22Rv1 (cell line): ENCODE results near the gene CCL2.

ENCODE experiments used
- H3K27ac ChIP-seq: fragments of 450-650 bp; 2 replicates; pipeline ENCODE4 v1.5.1; 2017
- ZFX ChIP-seq: fragments of 450-650 bp; IDR thresholded peaks from 2 replicates; pipeline ENCODE4 v1.6.1; 2017; ENCODE audit warnings: antibody characterized with exemption, borderline replicate concordance
- TF ChIP-seq, protein P1 (sequence below): fragments of 450-650 bp; IDR thresholded peaks from 2 replicates; pipeline ENCODE4 v1.5.1; 2017; ENCODE audit warnings: mild to moderate bottlenecking

CCL2 gene

GRCh38 chr17:34254146-34254545 is 939 bp upstream of the CCL2 start:
- no peak for TF ChIP-seq ZFX
- TF ChIP-seq, protein P1, sequence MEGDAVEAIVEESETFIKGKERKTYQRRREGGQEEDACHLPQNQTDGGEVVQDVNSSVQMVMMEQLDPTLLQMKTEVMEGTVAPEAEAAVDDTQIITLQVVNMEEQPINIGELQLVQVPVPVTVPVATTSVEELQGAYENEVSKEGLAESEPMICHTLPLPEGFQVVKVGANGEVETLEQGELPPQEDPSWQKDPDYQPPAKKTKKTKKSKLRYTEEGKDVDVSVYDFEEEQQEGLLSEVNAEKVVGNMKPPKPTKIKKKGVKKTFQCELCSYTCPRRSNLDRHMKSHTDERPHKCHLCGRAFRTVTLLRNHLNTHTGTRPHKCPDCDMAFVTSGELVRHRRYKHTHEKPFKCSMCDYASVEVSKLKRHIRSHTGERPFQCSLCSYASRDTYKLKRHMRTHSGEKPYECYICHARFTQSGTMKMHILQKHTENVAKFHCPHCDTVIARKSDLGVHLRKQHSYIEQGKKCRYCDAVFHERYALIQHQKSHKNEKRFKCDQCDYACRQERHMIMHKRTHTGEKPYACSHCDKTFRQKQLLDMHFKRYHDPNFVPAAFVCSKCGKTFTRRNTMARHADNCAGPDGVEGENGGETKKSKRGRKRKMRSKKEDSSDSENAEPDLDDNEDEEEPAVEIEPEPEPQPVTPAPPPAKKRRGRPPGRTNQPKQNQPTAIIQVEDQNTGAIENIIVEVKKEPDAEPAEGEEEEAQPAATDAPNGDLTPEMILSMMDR: no peak
- no peak overlapping the region for H3K27ac ChIP-seq

GRCh38 chr17:34255381-34255732 is 272 bp downstream of the CCL2 start:
- no peak overlapping the region for H3K27ac ChIP-seq
- TF ChIP-seq, protein P1: no peak
- TF ChIP-seq ZFX: no peak

- no peak for TF ChIP-seq ZFX
- TF ChIP-seq, protein P1: no peak
- H3K27ac ChIP-seq: no peak overlapping the region
Observed at GRCh38 chr17:34255841-34256240, 756 bp downstream of the CCL2 start.

- TF ChIP-seq ZFX: no peak
- TF ChIP-seq, protein P1: no peak
- no peak overlapping the region for H3K27ac ChIP-seq
Observed at GRCh38 chr17:34257299-34257985, 2.4 kb downstream of the CCL2 start.

DNA sequence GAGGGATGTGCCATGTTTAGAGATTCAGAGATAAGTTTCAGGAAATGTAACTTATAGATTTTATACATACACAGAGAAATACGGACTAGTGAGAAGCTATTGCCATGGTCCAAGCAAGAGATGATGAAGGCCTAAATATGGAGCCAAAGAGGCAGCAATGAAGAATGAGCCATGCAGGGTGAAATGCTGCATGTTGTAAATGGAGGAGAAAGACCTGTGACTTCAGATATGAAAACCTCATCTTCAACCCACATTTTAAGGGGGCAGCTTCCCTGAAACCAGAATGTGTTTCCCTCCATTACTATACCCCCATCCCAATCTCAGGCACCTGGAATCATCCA is 2.9 kb downstream of the CCL2 start:
- TF ChIP-seq, protein P1: no peak
- TF ChIP-seq ZFX: no peak
- H3K27ac ChIP-seq: no peak overlapping the region

DNA sequence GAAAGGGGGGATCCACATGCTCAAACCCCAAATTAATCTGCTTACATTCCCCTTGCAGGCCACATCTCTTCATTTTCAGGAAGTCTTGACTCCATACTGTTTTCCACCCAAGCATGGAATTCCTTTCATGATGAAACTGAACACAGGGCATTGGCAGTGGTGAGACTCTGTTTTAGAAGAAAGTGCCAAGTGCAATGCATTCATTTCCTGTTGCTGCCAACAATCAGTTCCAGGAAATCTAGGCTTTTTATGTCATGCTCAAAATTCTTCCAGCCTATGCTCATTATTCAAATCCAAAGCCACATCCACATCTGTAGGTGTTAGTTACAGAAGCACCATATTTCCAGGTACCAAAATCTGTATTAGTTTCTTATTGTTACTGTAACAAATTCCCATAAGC is 4.1 kb downstream of the CCL2 start:
- no peak for TF ChIP-seq ZFX
- TF ChIP-seq, protein P1: no peak
- H3K27ac ChIP-seq: no peak overlapping the region

GRCh38 chr17:34260861-34261260 is 5.8 kb downstream of the CCL2 start:
- no peak overlapping the region for H3K27ac ChIP-seq
- TF ChIP-seq, protein P1: no peak
- TF ChIP-seq ZFX: no peak
